GM12801 (cell line): ENCODE data around the gene NFATC3.

ENCODE experiments used
- CTCF ChIP-seq: IDR thresholded peaks from one replicate; pipeline ENCODE4 v1.5.1; 2011; ENCODE audit warnings: control low read depth; ENCODE audit not compliant: insufficient read length; ENCODE audit errors: extremely low read depth

NFATC3 gene

GRCh38 chr16:68238029-68238345 is 152.8 kb downstream of the NFATC3 start:
- no peak for TF ChIP-seq CTCF

- TF ChIP-seq CTCF, result no peak
These were observed 156.9 kb downstream of the NFATC3 start for GRCh38 chr16:68242085-68242484.

- no peak for TF ChIP-seq CTCF
These were observed 158.0 kb downstream of the NFATC3 start for GRCh38 chr16:68242926-68243858.

GRCh38 chr16:68244481-68244902 is 159.3 kb downstream of the NFATC3 start:
- no peak for TF ChIP-seq CTCF

GRCh38 chr16:68244903-68245853 is 160.0 kb downstream of the NFATC3 start, which contains the start of gene PLA2G15:
TSS of gene PLA2G15 (plus strand) at chr16:68245373. CDS start at chr16:68245427, 54 bp downstream.
- no peak for TF ChIP-seq CTCF

- TF ChIP-seq CTCF, result no peak
These were observed 161.0 kb downstream of the NFATC3 start for GRCh38 chr16:68246121-68246520.

- no peak for TF ChIP-seq CTCF
These were observed 161.5 kb downstream of the NFATC3 start for GRCh38 chr16:68246666-68247065.
